ENCODE data around the gene CHMP4B. TPM values are rescaled to one million over a fixed set of nuclear protein-coding genes. Genes with fewer than 3 reads are reported as not detected.

Gene CHMP4B
- total RNA-seq, 1 donor from 2014 or later: 97.2 TPM

- Mint-ChIP-seq H3K9me3 (no peaks in the 10 kb centered on the region), H3K36me3 (ENCODE audit: low read depth) (no peaks in the 10 kb centered on the region), H3K4me3 (peak overlapping the region; percentile 7), H3K27me3 (ENCODE audit: low read depth) (no peaks in the 10 kb centered on the region), H3K27ac (ENCODE audit: unreplicated experiment) (no peak overlapping the region), H3K4me1 (peaks cover 14% of the 10 kb centered on the region)
- TF ChIP-seq CTCF (conservative IDR thresholded peaks at IDR 0.05): peak; percentile 79
- DNase-seq (ENCODE audit: low read depth, low spot score): peak; percentile 80
These were observed 51.7 kb downstream of the CHMP4B start for GRCh38 chr20:33862709-33863403.

GRCh38 chr20:33863440-33864323, 52.5 kb downstream of the CHMP4B start:
- H3K27ac Mint-ChIP-seq (ENCODE audit: unreplicated experiment): no peak overlapping the region
- no peaks in the 10 kb centered on the region for H3K9me3 Mint-ChIP-seq
- no peak overlapping the region for H3K4me3 Mint-ChIP-seq
- no peaks in the 10 kb centered on the region for H3K27me3 Mint-ChIP-seq (ENCODE audit: low read depth)
- peaks cover 12% of the 10 kb centered on the region for H3K4me1 Mint-ChIP-seq
- DNase-seq (ENCODE audit: low read depth, low spot score): no peak
- TF ChIP-seq CTCF (conservative IDR thresholded peaks at IDR 0.05): no peak
- H3K36me3 Mint-ChIP-seq (ENCODE audit: low read depth): no peaks in the 10 kb centered on the region

GRCh38 chr20:33864324-33864963, 53.3 kb downstream of the CHMP4B start:
- Mint-ChIP-seq H3K4me1 (peaks cover 4% of the 10 kb centered on the region), H3K9me3 (no peaks in the 10 kb centered on the region), H3K4me3 (no peak overlapping the region), H3K27ac (ENCODE audit: unreplicated experiment) (no peak overlapping the region), H3K36me3 (ENCODE audit: low read depth) (no peaks in the 10 kb centered on the region), H3K27me3 (ENCODE audit: low read depth) (no peaks in the 10 kb centered on the region)
- no peak for DNase-seq (ENCODE audit: low read depth, low spot score)
- TF ChIP-seq CTCF (conservative IDR thresholded peaks at IDR 0.05): no peak

- no peak overlapping the region for H3K4me3 Mint-ChIP-seq
- peak overlapping the region; percentile 13 for H3K27ac Mint-ChIP-seq (ENCODE audit: unreplicated experiment)
- no peak for TF ChIP-seq CTCF (conservative IDR thresholded peaks at IDR 0.05)
- H3K36me3 Mint-ChIP-seq (ENCODE audit: low read depth): no peaks in the 10 kb centered on the region
- no peaks in the 10 kb centered on the region for H3K9me3 Mint-ChIP-seq
- H3K4me1 Mint-ChIP-seq: no peaks in the 10 kb centered on the region
- no peaks in the 10 kb centered on the region for H3K27me3 Mint-ChIP-seq (ENCODE audit: low read depth)
- DNase-seq (ENCODE audit: low read depth, low spot score): no peak
These were observed 54.7 kb downstream of the CHMP4B start for GRCh38 chr20:33865761-33866370.

- Mint-ChIP-seq H3K27me3 (ENCODE audit: low read depth) (no peaks in the 10 kb centered on the region), H3K36me3 (ENCODE audit: low read depth) (no peaks in the 10 kb centered on the region), H3K4me1 (no peaks in the 10 kb centered on the region), H3K4me3 (no peak overlapping the region), H3K27ac (ENCODE audit: unreplicated experiment) (peak overlapping the region; percentile 13), H3K9me3 (no peaks in the 10 kb centered on the region)
- TF ChIP-seq CTCF (conservative IDR thresholded peaks at IDR 0.05): no peak
- no peak for DNase-seq (ENCODE audit: low read depth, low spot score)
These were observed 55.4 kb downstream of the CHMP4B start for GRCh38 chr20:33866398-33867100.

Measured in neural crest cell (in vitro differentiated cells).